Myometrial cell (primary cell): ENCODE measurements around the gene CA10. TPM values are rescaled to one million over a fixed set of nuclear protein-coding genes. Genes with fewer than 3 reads are reported as not detected.

Source experiments
- total RNA-seq: library from RNA; depleted of rRNA; stranded (reverse); fragments of >200 nt; gene quantifications from 2 replicates; pipeline ENCODE4 v1.2.3, GENCODE V29; 2015

The CA10 gene
- not detected in 2 replicates for total RNA-seq

DNA sequence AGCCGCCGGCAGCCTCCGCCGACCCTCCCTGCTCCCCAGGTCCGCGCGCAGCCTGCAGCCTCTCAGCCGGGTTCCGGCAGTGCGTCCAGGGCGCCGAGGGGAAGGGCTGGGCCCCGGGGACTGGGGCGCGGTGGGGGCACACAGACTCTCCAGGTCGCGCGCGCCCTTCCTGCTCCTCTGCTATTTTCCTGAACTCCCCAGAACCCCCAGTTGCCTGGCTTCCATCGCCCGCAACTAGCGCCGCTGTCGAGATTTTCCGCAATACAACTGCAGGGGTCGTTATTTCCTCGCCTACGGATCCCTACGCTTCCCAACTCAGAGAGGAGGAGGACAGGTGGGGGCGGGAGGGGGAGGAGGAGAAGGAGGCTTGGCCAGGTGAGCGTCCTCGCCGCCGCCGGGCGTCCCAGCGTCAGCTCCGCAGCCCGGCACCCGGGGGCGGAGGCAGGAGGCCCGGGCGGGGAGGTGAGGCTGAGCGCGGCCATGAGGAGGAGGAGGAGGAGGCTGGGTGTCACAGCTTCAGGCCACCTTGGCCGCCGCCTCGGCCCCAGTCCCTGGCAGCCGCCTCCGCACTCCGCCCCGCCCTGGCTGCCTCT is at the start of gene CA10:
Gene CA10, minus strand, starts transcription at position 265 of the 593 bp plus-strand sequence.

